Uterus (tissue), 4 donors: ENCODE measurements around the gene CLDN18. TPM values are rescaled to one million over a fixed set of nuclear protein-coding genes. Genes with fewer than 3 reads are reported as not detected.

ENCODE experiments used
- DNase-seq, 2 donors: peaks; one replicate each; pipeline ENCODE4 v3.0.0-alpha.2; 2019 to 2020
- H3K27ac ChIP-seq, 2 donors: fragments of 200-600 bp; sonication (generic); 1 replicate in 1 of 2; 2 replicates in 1 of 2; pipeline ENCODE4 v1.5.1; 2016 to 2018
- H3K27me3 ChIP-seq, 2 donors: fragments of 200-600 bp; sonication (generic); one replicate each; pipeline ENCODE4 v1.5.1; 2018 to 2019; ENCODE audit warnings: control low read depth in 1 of 2
- H3K36me3 ChIP-seq, 2 donors: fragments of 200-600 bp; sonication (generic); one replicate each; pipeline ENCODE4 v1.5.1; 2019; ENCODE audit warnings: control low read depth in 1 of 2
- H3K4me1 ChIP-seq, 2 donors: fragments of 200-600 bp; sonication (generic); one replicate each; pipeline ENCODE4 v1.5.1; 2018 to 2019; ENCODE audit warnings: control low read depth in 1 of 2
- H3K4me3 ChIP-seq, 2 donors: fragments of 200-600 bp; sonication (generic); 1 replicate in 1 of 2; 2 replicates in 1 of 2; pipeline ENCODE4 v1.5.1; 2018 to 2019; ENCODE audit warnings: mild to moderate bottlenecking in 1 of 2
- H3K9me3 ChIP-seq, 2 donors: fragments of 200-600 bp; sonication (generic); one replicate each; pipeline ENCODE4 v1.5.1; 2019; ENCODE audit warnings: control low read depth in 1 of 2
- POLR2A ChIP-seq, 2 donors: fragments of 450-650 bp; IDR thresholded peaks; one replicate each; pipeline ENCODE4 v1.6.1; 2016; ENCODE audit warnings: antibody characterized with exemption in 2 of 2, mild to moderate bottlenecking in 1 of 2, moderate library complexity in 1 of 2
- intact Hi-C: fragments of 100-400 bp; cut with DNase I; formaldehyde crosslinking; loops from one replicate; pipeline ENCODE4 v1.15.1; 2023; ENCODE audit warnings: low total_unique reads
- total RNA-seq, 4 donors: library from RNA; depleted of rRNA in 3 of 4; stranded (reverse); fragments of >200 nt in 3 of 4; gene quantifications; one replicate each; pipeline versions ENCODE4 v1.1.0 to v1.2.4, GENCODE V29; 2014 to 2023
- TF ChIP-seq, protein P1 (sequence below), 4 experiments: fragments of 200-600 bp in 2 of 4; fragments of 450-650 bp in 2 of 4; sonication (generic) in 2 of 4; IDR thresholded peaks; one replicate each; pipeline ENCODE4 v1.5.1; 2016 to 2019; ENCODE audit warnings: antibody characterized with exemption in 4 of 4, mild to moderate bottlenecking in 2 of 4, moderate library complexity in 1 of 4
- donor health status: DM: yes; HTN: yes; CAD: no.

CLDN18 gene
- total RNA-seq, 4 donors from 2014 or later = not detected

DNA sequence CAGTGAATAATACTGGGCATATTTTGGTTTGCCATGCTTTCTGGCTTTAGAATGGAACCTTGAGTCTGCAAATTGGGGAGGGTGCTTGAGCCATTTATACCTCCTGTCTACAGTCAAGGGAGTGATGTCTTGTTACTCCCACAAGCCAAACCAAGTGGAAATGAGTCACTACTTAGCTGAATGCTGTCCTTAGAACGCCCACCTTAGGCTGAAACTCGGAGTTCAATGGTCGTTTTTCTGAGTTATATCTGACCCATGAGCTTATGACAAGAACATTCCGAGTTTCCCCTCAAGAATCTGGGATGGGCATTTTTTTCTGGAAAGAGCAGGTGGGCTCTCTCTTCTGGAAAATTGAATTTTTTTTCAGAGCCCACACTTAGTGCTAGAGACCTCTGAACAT lies 17.4 kb upstream of the CLDN18 start:
- Histone ChIP-seq H3K27ac (no peak overlapping the region), H3K4me1 (no peaks in the 10 kb centered on the region), H3K9me3 (peaks cover 0 to 8% of the 10 kb centered on the region in 2 donors), H3K27me3 (no peaks in the 10 kb centered on the region), H3K4me3 (no peak overlapping the region), H3K36me3 (no peaks in the 10 kb centered on the region)
- DNase-seq = no peak
- intact Hi-C loops = no loop called here
- no peak for TF ChIP-seq POLR2A (IDR thresholded peaks at IDR 0.05)

DNA sequence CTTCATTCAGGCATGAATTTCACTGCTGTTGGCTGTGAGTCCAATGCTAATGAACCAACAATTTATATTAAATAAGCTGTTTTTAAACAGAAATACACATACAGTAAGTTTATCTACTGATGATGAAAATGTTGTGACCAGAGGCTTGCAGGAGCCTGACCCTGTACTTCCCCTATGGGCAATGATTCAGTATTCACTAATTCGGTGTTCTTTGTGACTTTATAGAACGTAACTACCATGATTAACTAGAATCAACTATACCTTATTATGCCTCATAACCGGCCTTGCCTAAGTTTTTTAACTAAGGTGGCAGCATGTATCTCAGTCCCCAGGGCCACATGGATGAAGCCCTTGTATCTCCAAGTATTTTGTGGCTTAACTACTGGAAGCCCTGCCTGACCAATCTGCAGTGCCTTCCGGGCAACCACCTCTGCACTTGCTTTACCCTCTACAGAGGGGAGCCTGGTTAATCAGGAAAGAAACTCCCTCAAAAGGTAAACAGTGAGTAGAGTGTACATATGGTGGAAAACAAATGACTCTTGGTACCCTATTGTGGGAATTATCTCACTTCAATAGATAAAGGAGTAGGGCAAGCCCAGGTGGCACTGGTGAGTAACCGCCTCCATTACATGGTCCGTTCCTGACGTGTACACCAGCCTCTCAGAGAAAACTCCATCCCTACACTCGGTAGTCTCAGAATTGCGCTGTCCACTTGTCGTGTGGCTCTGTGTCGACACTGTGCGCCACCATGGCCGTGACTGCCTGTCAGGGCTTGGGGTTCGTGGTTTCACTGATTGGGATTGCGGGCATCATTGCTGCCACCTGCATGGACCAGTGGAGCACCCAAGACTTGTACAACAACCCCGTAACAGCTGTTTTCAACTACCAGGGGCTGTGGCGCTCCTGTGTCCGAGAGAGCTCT lies 11.6 kb upstream of the CLDN18 start:
- Histone ChIP-seq H3K27ac (no peak overlapping the region), H3K36me3 (no peaks in the 10 kb centered on the region), H3K4me1 (no peaks in the 10 kb centered on the region), H3K4me3 (no peak overlapping the region), H3K27me3 (no peaks in the 10 kb centered on the region), H3K9me3 (peaks cover 0 to 8% of the 10 kb centered on the region in 2 donors)
- DNase-seq = no peak
- no peak for TF ChIP-seq POLR2A (IDR thresholded peaks at IDR 0.05)
- TF ChIP-seq, protein P1, sequence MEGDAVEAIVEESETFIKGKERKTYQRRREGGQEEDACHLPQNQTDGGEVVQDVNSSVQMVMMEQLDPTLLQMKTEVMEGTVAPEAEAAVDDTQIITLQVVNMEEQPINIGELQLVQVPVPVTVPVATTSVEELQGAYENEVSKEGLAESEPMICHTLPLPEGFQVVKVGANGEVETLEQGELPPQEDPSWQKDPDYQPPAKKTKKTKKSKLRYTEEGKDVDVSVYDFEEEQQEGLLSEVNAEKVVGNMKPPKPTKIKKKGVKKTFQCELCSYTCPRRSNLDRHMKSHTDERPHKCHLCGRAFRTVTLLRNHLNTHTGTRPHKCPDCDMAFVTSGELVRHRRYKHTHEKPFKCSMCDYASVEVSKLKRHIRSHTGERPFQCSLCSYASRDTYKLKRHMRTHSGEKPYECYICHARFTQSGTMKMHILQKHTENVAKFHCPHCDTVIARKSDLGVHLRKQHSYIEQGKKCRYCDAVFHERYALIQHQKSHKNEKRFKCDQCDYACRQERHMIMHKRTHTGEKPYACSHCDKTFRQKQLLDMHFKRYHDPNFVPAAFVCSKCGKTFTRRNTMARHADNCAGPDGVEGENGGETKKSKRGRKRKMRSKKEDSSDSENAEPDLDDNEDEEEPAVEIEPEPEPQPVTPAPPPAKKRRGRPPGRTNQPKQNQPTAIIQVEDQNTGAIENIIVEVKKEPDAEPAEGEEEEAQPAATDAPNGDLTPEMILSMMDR (IDR thresholded peaks at IDR 0.05) = no peak
- intact Hi-C loops = no loop called here

DNA sequence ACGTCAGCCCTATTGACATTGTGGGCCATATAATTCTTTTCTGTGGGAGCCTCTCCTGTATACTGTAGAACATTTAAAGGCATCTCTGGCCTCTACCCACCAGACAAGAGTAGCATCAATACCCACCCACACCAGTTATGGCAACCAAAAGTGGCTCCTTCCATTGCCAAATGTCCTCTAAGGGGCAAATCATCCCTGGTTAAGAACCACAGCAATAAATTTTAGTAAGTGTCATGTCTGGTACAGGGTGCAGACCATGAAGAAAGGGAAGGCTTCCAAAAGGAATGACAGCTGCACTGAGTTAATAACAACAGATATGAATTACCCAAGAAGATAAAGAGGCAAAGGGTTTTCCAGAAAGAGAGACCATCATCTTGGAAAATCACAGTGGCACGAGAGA lies 6.9 kb upstream of the CLDN18 start:
- TF ChIP-seq, protein P1 (IDR thresholded peaks at IDR 0.05) = no peak
- no peak for TF ChIP-seq POLR2A (IDR thresholded peaks at IDR 0.05)
- Histone ChIP-seq H3K27ac (no peak overlapping the region), H3K27me3 (no peaks in the 10 kb centered on the region), H3K4me1 (no peaks in the 10 kb centered on the region), H3K36me3 (no peaks in the 10 kb centered on the region), H3K9me3 (no peaks in the 10 kb centered on the region), H3K4me3 (no peak overlapping the region)
- intact Hi-C loops = no loop called here
- DNase-seq = no peak

DNA sequence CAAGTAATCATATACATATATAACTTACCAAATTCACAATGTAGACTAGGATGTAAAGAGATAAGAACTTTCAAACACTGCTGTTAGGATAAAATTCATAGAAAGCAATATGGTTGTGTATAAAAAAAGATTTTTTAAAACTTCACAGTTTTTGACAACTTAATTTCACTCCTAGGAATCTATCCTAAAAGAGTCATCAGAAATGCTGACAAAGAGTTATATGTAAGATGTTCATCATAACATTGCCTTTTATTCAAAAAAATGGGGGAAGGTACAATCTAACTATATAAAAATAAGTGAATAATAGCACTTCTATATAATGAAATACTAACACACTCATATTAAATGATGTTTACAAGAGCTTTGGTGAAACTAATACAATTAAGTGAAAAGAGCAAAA lies 4.3 kb upstream of the CLDN18 start:
- Histone ChIP-seq H3K27me3 (no peaks in the 10 kb centered on the region), H3K27ac (no peak overlapping the region), H3K36me3 (no peaks in the 10 kb centered on the region), H3K9me3 (no peaks in the 10 kb centered on the region), H3K4me1 (no peaks in the 10 kb centered on the region), H3K4me3 (no peak overlapping the region)
- DNase-seq = no peak
- no peak for TF ChIP-seq POLR2A (IDR thresholded peaks at IDR 0.05)
- TF ChIP-seq, protein P1 (IDR thresholded peaks at IDR 0.05) = no peak
- intact Hi-C loops = no loop called here

DNA sequence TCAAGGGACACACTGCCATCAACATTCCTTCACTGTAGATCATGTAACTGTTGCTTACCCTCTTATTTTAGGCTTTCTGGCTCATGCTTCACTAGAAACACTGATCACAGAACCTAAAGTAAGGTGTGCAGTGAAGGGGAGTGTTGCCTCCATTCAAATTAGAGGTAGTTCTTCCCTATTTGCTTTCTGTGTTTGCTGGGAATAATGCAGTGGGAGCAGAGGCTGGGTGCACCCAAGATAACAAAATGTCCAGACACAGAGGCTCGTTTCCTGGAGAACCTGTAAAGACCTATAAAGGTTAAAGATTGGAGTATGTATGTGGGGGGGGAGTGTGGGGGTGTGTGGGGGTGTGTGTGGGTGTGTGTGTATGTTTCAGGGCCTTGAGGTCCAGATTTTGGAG lies 2.1 kb upstream of the CLDN18 start:
- no peaks in the 10 kb centered on the region for H3K27me3 ChIP-seq
- intact Hi-C loops = no loop called here
- H3K9me3 ChIP-seq = no peaks in the 10 kb centered on the region
- H3K27ac ChIP-seq = no peak overlapping the region
- no peak overlapping the region for H3K4me3 ChIP-seq
- no peak for TF ChIP-seq POLR2A (IDR thresholded peaks at IDR 0.05)
- TF ChIP-seq, protein P1 (IDR thresholded peaks at IDR 0.05) = no peak
- H3K4me1 ChIP-seq = no peaks in the 10 kb centered on the region
- DNase-seq = no peak
- H3K36me3 ChIP-seq = no peaks in the 10 kb centered on the region
